GM18909 (cell line): ENCODE measurements around the gene ZCCHC24.
"Not testable (repeated sequence)": the region's sequence is repeated elsewhere in the genome, so short reads cannot be mapped to it uniquely, and the experiment has no call there.

ENCODE experiments used
- ATAC-seq: cut with Tn5 transposase; IDR thresholded peaks from one replicate; pipeline ENCODE4 v1.9.1; 2021; ENCODE audit warnings: mild to moderate bottlenecking; ENCODE audit not compliant: unreplicated experiment, poor library complexity

The ZCCHC24 gene

DNA sequence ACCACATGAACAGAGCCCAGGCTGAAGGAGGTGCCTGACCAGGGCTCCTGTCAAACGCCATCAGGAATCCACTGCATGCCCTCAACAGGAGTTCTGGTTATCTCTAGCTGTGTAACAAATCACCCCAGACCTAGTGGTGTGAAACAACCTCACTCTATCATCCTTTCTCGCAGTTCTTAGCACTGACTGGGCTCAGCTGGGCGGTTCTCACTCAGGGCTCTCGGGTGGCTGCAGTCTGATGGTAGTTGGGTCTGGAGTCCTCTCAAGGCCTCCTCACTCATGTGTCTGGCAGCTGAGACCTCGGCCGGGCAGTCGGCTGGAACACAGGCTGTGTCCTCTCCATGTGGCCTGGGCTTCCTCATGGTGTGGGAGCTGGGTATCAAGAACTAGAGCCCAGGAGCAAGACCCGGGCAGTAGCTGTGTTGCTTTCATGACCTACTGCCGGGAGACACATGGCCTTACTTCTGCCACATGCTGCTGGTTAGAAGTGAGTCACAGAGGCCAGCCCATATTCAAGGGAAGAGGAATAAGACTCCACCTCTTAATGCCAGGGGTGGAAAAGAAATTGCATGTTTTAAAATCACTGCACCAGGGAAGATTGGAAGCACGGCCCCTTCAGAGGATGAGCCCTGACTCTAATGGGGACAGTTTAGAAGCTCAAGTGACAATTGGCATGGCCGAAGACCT, 107.5 kb downstream of the ZCCHC24 start:
- ATAC-seq, result not testable (repeated sequence)

DNA sequence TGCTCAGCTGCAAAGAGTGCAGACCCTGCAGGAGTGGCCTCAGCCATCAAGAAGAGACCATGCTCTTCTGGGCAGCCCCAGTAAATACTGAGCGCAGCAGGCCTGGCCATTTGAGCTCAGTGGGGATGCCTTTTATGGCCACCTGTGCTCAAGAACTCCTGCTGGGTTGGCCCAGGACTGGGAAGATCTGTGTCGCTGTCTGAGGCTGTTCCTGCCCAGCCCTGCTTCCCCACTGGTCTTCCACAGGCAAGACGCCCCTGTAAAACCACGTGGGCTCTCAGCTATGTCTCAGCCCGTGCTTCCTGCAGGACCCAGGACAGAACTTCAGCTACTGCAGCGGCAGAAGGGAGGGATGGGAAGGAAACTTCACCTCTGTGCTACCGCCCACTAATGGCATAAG, 108.7 kb downstream of the ZCCHC24 start:
- no peak for ATAC-seq

DNA sequence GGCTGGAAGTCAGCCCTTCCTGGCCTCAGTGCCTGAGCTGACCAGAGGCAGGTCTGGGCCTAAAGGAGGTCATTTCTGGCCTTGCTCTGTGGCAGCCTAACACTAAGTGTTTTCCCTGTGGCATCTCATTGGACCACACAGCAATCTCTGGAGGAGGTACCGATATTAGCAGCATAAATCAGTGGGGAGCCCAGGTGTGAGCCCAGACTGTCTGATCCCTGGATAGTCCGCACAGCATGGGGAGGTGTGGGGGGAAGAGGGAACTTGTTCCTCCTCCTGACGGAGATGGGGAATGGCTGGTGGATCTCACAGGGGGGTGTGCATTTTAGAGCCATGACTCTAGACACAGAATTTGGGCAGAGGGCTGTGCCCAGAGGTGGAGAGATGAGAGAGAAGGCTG, 109.1 kb downstream of the ZCCHC24 start:
- ATAC-seq, result no peak

DNA sequence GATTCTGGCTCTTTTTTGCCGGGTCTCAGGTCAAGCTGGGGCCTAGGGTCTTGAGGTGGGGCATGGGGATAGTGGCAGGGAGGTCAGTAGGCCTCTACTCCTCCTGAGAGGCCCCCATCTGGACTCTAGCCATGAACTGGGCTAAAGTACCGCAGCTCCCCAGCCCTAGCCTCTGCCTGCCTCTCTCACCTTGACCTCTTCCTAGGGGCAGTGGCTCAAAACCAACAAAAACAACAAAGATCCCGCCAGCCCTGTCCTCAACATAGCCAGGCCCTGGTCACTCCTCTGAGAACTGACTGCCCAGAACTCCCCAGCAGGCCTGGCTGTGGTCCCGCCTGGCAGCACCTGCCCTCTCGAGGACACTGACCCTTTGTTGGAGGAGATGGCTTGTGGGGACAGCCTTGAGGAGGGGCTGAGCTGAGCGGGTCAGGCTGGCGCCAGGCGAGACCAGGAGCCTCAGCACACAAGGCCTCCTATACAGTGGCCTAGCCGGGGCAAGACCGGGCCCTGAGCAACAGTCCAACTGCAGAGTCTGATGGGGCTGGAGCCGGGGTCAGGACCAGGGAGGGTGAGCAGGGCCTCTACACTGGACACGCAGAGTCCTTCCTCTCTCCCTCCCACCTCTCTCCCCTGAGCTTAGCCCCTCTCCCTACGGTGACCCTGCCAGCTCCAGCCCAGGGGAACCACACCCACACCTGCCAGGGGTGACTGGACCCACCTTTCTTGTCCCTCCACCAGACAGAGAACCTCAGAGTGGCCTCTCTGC, 109.8 kb downstream of the ZCCHC24 start:
- no peak for ATAC-seq

DNA sequence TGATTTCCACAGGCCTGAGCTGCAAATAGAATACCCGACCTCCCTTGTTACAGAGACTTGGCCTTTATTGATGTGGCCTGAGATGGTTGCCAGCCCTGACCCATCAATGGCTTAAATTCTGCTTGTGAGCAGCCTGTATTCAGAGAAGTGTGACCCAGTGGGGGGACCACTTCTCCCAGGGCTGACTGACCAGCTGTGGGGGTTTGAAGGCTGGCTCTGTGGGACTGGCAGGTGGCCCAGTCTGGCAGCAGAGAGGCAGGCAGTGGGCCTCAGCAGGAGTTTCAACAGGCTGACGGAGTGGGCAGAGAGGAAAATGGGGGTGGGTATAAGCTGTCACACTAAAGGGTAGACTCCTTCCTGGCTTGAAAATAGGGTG, 110.3 kb downstream of the ZCCHC24 start:
- ATAC-seq, result no peak

DNA sequence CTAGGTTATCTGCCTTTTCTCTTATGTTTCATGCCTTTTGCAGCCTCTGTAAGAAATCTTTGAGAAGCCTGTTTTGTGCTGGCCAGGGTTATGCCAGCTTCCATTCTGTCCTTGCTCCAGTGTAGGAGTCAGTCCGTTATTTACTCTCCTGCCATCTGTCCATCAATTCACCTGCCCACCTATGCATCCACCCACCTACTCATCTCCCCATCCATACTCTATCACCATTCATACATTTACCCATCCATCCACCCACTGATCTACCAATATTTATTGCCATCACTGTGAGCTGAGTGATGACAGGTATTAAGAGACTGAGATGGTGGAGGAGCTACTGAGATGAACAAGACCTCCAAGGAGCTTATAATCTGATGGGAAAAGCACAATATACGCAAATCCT, 110.9 kb downstream of the ZCCHC24 start:
- no peak for ATAC-seq

DNA sequence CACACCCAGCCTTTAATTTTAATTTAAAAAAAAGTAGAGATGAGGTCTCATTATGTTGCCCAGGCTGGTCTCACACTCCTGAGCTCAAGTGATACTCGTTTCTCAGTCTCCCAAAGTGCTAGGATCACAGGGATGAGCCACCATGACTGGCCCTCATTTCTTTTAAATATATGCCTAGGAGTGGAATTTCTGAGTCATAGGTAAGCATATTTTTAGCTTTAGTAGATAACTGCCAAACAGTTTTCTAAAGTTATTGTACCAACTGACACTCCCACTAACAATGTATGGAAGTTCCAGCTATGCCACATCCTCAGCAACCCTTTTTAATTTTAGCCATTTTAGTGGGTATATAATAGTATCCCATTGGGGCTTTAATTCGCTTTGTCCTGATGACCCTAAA, 111.9 kb downstream of the ZCCHC24 start:
- ATAC-seq, result no peak

DNA sequence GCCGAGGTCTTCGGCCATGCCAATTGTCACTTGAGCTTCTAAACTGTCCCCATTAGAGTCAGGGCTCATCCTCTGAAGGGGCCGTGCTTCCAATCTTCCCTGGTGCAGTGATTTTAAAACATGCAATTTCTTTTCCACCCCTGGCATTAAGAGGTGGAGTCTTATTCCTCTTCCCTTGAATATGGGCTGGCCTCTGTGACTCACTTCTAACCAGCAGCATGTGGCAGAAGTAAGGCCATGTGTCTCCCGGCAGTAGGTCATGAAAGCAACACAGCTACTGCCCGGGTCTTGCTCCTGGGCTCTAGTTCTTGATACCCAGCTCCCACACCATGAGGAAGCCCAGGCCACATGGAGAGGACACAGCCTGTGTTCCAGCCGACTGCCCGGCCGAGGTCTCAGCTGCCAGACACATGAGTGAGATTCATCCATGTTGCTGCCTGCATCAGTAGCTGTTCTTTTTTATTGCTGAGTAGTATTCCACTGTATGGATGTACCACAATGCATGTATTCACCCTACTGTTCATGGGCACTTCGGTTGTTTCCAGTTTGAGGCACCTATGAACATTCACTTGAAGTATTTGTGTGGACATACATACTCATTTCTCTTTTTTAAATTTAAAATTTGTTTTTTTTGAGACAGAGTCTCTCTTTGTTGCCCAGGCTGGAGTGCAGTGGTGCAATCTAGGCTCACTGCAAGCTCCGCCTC, 112.7 kb downstream of the ZCCHC24 start:
- not testable (repeated sequence) for ATAC-seq
